ENCODE results near the gene RAB9A. TPM values are rescaled to one million over a fixed set of nuclear protein-coding genes. Genes with fewer than 3 reads are reported as not detected.

RAB9A gene
- total and polyA plus RNA-seq, 9 of the 15 experiments (the other 6 are each of a cell fraction or from before 2014, with no cell fraction given): 13.5 to 20.8 (median 17.7) TPM

DNA sequence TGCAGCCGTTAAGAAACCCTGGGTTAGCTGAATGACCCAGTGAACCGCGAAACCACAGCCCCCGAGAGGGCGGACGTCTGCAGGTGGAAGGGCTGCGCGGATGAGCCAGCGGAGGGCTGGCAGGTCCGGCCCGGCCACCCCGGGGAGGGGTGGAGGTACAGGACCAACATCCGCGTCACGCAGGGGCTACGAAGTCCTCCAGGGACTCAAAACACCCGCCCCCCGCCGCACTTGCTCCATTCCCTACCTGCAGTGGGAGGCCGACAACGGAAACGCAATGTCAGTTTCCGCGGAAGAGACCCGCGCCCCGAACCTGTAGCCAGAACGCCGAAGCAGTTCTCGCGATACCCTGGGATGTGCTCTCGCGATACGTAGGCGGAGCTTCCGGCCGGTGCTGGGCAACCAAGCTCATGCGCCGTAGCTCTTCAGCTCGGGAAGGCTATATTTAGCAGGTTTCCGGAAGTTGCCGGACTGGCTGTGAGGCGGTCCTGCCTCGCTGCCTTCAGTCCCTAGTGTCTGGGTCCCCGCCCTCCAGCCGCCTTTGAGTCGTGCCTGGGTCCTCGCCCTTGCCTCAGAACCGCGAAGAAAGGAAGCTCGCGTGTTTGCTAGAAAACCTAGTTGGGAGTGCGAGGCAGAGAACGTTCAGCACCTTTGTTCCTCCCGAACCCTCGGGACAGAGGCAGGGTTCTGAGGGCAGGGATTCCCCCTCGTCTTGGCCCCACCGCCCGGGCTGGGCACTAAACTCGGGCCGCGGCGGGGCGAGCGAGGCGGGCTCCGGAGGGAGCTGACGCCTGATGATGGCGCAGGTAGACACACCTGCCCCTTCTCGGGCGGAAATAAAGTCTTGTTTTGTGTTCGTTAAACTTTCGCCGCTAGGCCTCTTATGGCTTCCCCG lies 45.6 kb downstream of the RAB9A start, which contains the start of the genes OFD1 and TRAPPC2 (continued):
- TF ChIP-seq, protein P1, sequence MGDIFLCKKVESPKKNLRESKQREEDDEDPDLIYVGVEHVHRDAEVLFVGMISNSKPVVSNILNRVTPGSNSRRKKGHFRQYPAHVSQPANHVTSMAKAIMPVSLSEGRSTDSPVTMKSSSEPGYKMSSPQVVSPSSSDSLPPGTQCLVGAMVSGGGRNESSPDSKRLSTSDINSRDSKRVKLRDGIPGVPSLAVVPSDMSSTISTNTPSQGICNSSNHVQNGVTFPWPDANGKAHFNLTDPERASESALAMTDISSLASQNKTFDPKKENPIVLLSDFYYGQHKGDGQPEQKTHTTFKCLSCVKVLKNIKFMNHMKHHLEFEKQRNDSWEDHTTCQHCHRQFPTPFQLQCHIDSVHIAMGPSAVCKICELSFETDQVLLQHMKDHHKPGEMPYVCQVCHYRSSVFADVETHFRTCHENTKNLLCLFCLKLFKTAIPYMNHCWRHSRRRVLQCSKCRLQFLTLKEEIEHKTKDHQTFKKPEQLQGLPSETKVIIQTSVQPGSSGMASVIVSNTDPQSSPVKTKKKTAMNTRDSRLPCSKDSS (IDR thresholded peaks at IDR 0.05; ENCODE audit: low read depth, partially characterized antibody): no peak
- TF ChIP-seq, protein P2, sequence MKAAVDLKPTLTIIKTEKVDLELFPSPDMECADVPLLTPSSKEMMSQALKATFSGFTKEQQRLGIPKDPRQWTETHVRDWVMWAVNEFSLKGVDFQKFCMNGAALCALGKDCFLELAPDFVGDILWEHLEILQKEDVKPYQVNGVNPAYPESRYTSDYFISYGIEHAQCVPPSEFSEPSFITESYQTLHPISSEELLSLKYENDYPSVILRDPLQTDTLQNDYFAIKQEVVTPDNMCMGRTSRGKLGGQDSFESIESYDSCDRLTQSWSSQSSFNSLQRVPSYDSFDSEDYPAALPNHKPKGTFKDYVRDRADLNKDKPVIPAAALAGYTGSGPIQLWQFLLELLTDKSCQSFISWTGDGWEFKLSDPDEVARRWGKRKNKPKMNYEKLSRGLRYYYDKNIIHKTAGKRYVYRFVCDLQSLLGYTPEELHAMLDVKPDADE (conservative IDR thresholded peaks at IDR 0.05; ENCODE audit: control insufficient read depth, low read depth, low read length): 0 out of 2 replicates have a peak, but pooled peaks have one; percentile 25
- TF ChIP-seq THAP7 (CRISPR knock-in tag; IDR thresholded peaks at IDR 0.05): no peak
- no peak for TF ChIP-seq LARP7 (IDR thresholded peaks at IDR 0.05)
- TF ChIP-seq MYNN (IDR thresholded peaks at IDR 0.05): peak; percentile 45; the same call in 1 of the 2 replicates
- TF ChIP-seq MYNN (CRISPR knock-in tag; IDR thresholded peaks at IDR 0.05): no peak
- no peak for TF ChIP-seq MAFG (tag; conservative IDR thresholded peaks at IDR 0.05)
- no peak for TF ChIP-seq NFE2 (IDR thresholded peaks at IDR 0.05; ENCODE audit: low read depth)
- TF ChIP-seq, protein P3, sequence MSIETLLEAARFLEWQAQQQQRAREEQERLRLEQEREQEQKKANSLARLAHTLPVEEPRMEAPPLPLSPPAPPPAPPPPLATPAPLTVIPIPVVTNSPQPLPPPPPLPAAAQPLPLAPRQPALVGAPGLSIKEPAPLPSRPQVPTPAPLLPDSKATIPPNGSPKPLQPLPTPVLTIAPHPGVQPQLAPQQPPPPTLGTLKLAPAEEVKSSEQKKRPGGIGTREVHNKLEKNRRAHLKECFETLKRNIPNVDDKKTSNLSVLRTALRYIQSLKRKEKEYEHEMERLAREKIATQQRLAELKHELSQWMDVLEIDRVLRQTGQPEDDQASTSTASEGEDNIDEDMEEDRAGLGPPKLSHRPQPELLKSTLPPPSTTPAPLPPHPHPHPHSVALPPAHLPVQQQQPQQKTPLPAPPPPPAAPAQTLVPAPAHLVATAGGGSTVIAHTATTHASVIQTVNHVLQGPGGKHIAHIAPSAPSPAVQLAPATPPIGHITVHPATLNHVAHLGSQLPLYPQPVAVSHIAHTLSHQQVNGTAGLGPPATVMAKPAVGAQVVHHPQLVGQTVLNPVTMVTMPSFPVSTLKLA (conservative IDR thresholded peaks at IDR 0.05): peak; percentile 56 to 67; a peak in 3 of 4 replicates
- TF ChIP-seq SREBF2 (CRISPR knock-in tag; IDR thresholded peaks at IDR 0.05): no peak
- no peak for TF ChIP-seq NR2C2 (CRISPR knock-in tag; IDR thresholded peaks at IDR 0.05)
- TF ChIP-seq NR2C2 (tag; IDR thresholded peaks at IDR 0.05): no peak; the same call in 1 of the 2 replicates
- no peak for TF ChIP-seq SRSF9 (IDR thresholded peaks at IDR 0.05; ENCODE audit: borderline replicate concordance, low read depth, low read length)
- TF ChIP-seq ZNF316 (IDR thresholded peaks at IDR 0.05): no peak
- no peak for TF ChIP-seq MCM7 (IDR thresholded peaks at IDR 0.05)
- no peak for TF ChIP-seq ZC3H8 (IDR thresholded peaks at IDR 0.05)
- TF ChIP-seq BCL6 (CRISPR knock-in tag; IDR thresholded peaks at IDR 0.05): no peak
- TF ChIP-seq, protein P4, sequence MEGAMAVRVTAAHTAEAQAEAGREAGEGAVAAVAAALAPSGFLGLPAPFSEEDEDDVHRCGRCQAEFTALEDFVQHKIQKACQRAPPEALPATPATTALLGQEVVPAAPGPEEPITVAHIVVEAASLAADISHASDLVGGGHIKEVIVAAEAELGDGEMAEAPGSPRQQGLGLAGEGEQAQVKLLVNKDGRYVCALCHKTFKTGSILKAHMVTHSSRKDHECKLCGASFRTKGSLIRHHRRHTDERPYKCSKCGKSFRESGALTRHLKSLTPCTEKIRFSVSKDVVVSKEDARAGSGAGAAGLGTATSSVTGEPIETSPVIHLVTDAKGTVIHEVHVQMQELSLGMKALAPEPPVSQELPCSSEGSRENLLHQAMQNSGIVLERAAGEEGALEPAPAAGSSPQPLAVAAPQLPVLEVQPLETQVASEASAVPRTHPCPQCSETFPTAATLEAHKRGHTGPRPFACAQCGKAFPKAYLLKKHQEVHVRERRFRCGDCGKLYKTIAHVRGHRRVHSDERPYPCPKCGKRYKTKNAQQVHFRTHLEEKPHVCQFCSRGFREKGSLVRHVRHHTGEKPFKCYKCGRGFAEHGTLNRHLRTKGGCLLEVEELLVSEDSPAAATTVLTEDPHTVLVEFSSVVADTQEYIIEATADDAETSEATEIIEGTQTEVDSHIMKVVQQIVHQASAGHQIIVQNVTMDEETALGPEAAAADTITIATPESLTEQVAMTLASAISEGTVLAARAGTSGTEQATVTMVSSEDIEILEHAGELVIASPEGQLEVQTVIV (CRISPR knock-in tag; IDR thresholded peaks at IDR 0.05; ENCODE audit: borderline replicate concordance): no peak
- no peak for TF ChIP-seq FIP1L1 (IDR thresholded peaks at IDR 0.05; ENCODE audit: low read depth, low read length, poor library complexity, severe bottlenecking)
- TF ChIP-seq CTBP1 (IDR thresholded peaks at IDR 0.05; ENCODE audit: borderline replicate concordance): peak; percentile 80
- TF ChIP-seq HDGF (IDR thresholded peaks at IDR 0.05): no peak
- TF ChIP-seq TEAD2 (tag; IDR thresholded peaks at IDR 0.05): no peak
- no peak for TF ChIP-seq BRF1 (IDR thresholded peaks at IDR 0.05; ENCODE audit: borderline replicate concordance, extremely low read depth, insufficient read length)
